Measurements from ENCODE around the gene VASH2.
"Not testable (repeated sequence)": the region's sequence is repeated elsewhere in the genome, so short reads cannot be mapped to it uniquely, and the experiment has no call there.

VASH2 gene

DNA sequence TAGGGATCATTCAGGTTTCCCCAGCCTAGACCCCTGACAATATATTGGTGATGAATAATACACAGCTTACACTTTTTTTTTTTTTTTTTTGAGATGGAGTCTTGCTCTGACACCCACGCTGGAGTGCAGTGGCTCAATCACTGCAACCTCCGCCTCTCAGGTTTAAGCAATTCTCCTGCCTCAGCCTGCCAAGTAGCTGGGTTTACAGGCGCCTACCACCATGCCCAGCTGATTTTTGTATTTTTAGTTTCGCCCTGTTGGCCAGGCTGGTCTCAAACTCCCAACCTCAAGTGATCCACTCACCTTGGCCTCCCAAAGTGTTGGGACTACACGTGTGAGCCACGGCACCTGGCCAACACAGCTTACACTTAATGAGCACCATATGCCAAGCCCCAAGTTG is 7.2 kb downstream of the VASH2 start:
- no peak for DNase-seq (ENCODE audit: low read depth)

DNA sequence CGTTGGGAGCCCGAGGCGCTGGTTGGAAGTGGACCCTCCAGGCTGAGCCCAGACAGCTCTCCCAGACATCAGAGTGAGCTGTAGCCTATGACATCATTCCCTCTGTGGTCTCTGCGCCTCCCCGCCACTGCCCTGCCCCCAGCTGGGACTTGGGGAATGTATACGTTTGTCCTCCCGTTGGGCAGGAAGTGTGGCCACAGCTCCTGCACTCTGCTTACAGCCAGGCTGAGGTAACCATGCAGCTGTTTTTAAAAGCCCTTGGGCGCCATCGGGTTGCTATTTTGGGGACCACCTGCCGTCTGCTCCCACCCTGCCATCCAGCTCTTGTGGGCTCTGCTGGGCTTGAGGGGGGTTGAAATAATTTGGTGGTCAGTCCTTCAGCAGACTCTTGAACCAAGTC is 7.8 kb downstream of the VASH2 start:
- no peak for DNase-seq (ENCODE audit: low read depth)

DNA sequence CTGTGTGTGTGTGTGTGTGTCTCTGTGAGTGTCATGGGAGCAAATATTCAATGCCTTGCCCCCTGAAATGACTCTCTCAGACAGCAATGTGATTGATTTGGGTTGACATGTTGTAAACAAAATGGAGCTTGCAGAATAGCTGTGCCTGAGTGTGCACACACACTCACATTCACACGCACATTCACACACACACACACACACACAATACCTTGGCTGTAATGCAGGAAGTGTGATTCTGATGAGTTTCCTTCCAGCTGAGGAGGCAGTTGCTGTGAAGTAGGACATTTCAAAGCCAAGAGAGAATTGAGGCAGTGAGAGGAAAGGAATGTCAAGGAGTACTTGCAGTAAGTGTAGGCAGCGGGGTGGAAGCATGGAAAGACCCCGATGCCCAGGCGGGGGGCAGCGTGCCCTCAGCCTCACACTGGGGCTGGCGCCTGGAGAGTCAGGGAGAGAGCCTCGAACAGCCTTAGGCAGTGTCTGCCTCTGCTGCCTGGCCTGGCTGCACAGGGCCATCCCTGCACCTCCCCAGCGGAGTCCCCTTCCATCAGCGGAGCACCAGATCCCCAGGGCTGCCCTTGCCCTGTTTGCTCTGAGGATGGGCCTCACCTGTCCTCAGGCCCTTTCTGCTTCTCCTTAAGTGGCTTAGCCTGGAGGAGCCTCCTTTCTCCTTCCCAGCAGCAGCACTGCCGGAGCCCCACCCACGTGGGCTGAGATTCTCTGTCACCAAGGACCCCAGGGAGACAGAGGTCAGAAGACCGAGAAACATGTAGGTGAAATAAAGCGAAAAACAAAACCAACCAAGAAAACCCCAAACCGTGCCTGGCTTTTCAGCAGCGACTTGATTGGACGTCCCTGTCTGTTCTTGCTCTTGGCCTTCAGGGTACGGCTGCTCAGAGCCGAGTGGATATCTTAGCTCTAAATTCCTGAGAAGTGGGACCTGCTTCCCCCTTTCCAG is 9.2 kb downstream of the VASH2 start:
- no peak for DNase-seq (ENCODE audit: low read depth)

GRCh38 chr1:212960932-212961331 is 10.6 kb downstream of the VASH2 start:
- DNase-seq (ENCODE audit: low read depth) = no peak

DNA sequence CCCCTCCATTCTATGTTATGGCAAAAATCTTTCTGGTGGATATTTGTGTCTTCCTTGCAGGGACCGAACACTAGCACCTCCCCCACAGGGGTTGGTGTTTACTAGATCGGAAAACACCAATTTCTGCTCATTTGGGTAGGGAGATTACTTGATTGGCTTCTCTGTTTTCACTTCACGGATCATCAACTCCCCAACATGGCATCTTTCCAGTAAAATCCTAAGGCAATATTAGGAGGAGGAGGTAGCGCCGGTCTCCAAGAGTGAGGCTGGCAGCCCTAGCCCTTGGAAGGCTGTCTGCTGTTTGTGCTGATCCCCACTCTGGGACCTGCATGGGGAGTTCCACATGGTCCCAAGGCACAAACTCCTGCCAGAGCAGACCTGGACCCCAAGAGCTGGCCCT is 12.2 kb downstream of the VASH2 start:
- DNase-seq (ENCODE audit: low read depth) = no peak

DNA sequence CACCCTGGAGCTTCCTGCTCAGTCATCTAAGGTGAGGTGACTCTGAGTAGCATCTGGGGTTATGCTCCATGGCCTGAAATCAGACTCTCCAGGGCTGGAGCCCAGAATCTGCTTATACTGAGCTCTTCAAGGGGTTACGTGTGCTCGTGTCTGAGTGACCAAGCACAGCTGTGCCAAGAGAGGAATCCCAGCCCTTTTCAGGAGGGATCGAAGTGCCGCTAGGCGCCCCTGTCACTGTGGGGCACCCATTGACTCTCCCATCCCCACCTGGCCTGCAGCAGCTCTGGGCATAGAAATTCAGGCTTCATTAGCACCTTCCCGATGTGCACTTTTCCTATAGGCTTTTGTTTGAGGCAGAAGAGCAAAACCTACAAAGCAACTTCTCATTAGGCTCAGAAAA is 13.8 kb downstream of the VASH2 start:
- no peak for DNase-seq (ENCODE audit: low read depth)

- not testable (repeated sequence) for DNase-seq (ENCODE audit: low read depth)
Measured at GRCh38 chr1:212964993-212965392, 14.7 kb downstream of the VASH2 start.

GRCh38 chr1:212966616-212967015 is 16.3 kb downstream of the VASH2 start:
- DNase-seq (ENCODE audit: low read depth) = no peak

DNA sequence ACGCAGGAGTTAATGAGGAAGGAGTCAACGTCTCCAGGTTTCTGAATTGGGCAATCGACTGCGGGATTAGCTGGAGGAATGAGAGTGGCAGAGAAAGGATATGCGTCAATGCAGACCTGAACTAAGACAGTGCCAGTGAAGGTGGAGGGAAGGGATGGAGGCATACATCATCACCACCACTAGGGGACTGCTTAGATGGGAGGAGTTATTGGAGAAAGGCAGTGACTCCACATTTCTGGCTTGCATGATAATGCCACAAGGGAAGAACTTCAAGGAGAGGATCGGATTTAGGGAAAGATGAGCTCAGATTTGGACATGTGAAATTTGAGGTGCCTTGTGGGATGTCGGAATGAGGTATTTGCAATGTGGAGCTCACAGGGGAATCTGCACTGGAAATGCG is 17.5 kb downstream of the VASH2 start:
- no peak for DNase-seq (ENCODE audit: low read depth)

GRCh38 chr1:212968368-212968863 is 18.1 kb downstream of the VASH2 start:
- DNase-seq (ENCODE audit: low read depth) = no peak

DNA sequence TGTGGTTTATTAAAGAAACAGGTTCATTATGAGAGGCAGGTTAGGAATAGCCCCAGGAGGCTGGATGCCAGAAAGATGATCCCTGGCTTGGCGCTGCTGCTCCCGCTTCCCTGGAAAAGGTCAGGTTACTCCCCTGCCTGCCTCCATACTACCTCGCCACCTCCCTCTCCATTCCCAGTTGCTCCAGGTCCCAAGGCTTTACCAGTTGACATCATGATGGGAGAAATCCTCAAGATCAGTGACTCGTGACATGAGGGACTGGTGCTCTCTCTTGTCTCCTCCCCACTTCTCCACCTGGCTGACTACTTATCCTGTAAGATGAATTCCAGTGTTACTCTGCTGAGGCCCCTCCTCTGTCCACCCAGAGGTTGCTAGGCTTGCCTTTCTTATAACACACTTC is 19.7 kb downstream of the VASH2 start:
- no peak for DNase-seq (ENCODE audit: low read depth)

GRCh38 chr1:212971312-212971711 is 21.0 kb downstream of the VASH2 start:
- DNase-seq (ENCODE audit: low read depth) = no peak

DNA sequence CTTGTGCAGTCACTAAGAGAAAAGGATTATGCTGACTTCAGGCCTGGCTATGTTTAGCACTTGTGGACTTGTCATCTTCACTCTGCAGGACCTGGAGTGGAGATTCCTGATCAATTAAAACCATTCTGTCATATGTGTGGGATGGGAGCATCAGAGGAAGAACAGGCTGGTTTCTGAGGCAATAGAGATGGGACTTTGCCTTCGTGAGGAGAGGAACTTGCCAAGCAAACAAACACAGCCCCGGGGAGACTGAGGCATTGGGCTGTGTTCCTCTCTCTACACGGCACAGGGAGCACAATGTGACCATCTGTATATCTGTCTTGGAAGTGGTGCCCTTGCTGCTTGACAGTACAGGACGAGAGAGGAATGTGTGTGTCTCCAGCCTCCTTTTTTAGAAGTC is 23.1 kb downstream of the VASH2 start:
- DNase-seq (ENCODE audit: low read depth) = no peak

GRCh38 chr1:212973899-212974298 is 23.6 kb downstream of the VASH2 start:
- no peak for DNase-seq (ENCODE audit: low read depth)

DNA sequence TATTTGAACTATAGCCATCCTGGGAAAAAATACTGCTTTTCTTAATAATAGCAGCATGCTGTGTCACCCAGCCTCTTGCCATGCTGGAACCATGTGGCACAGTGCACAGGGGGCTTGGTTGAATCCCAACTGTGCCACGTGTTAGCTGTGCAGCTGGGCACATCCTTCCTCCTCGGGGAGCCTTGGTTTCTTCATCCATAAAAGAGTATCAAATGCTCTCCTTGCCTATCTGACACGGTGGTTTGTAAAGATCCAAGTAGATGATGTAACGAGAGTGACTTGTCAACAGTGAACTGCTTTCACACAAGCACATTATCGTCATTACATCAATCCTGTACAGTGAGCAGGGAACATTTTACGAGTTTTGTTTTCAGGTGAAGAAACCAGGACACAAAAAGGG is 24.4 kb downstream of the VASH2 start:
- no peak for DNase-seq (ENCODE audit: low read depth)

DNA sequence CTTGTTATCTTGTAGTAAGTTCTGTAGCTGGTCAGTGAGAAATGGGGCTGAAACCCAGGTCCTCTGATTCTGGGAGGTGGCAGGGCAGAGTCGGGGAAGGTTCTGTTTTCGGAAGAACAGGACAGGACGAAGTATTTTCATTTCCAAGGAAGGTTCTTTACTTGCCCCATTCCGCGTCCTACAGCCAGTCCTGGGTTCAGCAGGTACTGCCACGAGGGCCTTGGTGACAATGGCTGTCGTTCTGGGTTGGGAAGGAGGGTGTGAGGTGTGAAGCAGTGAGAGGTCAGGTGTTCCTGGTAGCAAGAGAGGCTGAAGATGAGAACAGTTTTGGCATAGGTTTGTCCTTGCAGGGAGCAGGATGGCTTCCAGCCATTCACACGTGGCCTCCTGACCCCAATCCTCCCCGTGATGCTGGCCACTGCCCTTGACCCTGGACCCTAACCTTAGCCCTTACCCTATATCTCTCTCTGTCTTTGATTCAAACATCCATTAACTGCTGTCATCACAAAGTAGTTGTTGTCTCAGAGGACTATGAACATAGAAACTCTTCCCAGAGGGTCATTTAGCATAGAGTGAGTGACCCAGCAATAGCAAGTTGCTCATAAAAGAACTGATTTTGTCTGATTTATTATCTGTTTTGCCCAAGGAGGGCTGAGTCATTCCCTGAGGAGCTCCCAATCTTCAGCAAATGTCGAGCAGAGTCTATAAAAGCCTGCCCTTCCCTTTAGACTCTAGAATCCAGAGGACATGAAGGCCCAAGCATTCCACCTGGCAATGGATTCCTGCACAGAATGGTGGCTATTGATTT is 25.0 kb downstream of the VASH2 start:
- peak; percentile 67 for DNase-seq (ENCODE audit: low read depth)

DNA sequence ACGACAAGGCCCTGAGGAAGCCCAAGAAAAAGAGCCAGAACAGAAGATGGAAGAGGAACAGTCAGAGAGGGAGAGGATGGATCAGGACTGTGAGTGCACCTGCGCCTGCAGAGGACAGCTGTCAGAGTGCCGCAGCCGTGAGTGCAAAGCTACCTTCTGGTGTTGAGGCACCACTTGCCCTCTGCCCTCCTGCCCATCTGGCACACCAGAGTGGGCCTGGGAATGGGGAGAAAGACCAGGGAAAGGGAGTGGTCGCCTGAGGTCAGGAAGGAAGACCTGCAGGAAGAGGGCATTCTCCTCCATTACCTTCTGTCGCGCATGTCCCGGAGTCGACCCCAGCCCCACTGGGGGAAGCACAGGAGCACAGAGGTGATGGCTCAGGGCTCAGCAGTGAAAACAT is 26.2 kb downstream of the VASH2 start:
- DNase-seq (ENCODE audit: low read depth) = no peak

GRCh38 chr1:212977781-212978645 is 27.7 kb downstream of the VASH2 start:
- DNase-seq (ENCODE audit: low read depth) = no peak

- no peak for DNase-seq (ENCODE audit: low read depth)
Measured at GRCh38 chr1:212979340-212980122, 29.2 kb downstream of the VASH2 start.

- no peak for DNase-seq (ENCODE audit: low read depth)
Measured at GRCh38 chr1:212980123-212980785, 29.9 kb downstream of the VASH2 start.

Measured in GM04504 (cell line).